Activated CD8-positive, alpha-beta memory T cell treated with anti-CD3 and anti-CD28 coated beads, Interleukin-2, amount 50 U/mL, for 1 hour (primary cell): ENCODE measurements around the gene CAP2.
"Not testable (repeated sequence)": the region's sequence is repeated elsewhere in the genome, so short reads cannot be mapped to it uniquely, and the experiment has no call there.

Source experiments
- DNase-seq: peaks from one replicate; pipeline ENCODE4 v3.0.0-alpha.2; 2020; ENCODE audit errors: extremely low read depth

Gene CAP2

DNA sequence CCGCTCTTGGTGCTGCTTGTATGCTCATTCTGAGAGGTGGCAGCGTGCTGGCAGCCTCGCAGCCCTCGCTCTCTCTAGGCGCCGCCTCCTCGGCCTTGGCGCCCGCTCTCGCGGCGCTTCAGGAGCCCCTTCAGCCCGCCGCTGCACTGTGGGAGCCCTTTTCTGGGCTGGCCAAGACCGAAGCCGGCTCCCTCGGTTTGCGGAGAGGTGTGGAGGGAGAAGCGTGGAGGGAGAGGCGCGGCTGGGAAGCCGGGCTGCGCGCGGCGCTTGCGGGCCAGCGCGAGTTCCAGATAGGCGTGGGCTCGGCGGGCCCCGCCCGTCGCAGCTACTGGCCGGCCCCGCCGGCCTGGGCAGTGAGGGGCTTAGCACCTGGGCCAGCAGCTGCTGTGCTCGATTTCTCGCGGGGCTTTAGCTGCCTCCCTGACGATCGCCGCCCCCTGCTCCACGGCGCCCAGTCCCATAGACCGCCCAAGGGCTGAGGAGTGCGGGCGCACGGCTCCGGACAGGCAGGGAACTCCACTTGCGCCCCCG, 187.2 kb downstream of the CAP2 start:
- no peak for DNase-seq

DNA sequence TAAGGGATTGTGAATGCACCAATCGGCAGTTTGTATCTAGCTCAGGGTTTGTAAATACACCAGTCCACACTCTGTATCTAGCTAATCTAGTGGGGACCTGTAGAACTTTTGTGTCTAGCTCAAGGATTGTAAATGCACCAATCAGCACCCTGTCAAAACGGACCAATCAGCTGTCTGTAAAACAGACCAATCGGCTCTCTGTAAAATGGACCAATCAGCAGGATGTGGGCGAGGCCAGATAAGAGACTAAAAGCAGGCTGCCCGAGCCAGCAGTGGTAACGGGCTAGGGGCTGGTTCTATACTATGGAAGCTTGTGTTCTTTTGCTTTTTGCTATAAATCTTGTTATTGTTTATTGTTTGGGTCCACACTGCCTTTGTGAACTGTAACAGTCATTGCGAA, 187.9 kb downstream of the CAP2 start:
- not testable (repeated sequence) for DNase-seq

DNA sequence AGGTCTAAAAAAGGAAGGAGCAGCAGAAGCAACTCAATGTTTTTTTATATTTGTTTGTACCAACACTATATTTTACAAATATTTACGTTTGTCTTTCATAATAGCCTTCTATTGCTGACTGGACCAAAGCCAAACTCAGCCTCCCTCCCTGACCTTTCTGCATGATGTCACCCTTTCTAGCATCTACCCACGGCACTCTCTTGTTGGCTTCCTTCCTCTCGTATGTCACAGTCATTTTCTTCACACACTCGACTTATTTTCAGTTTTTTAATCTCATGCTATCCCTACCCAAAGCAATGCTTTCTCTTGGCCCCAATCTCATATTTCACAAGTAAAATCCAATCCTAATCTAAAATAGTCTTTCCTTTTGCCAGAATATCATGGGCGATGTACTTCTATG, 190.4 kb downstream of the CAP2 start:
- no peak for DNase-seq

GRCh38 chr6:17584241-17584803, 190.9 kb downstream of the CAP2 start:
- no peak for DNase-seq

DNA sequence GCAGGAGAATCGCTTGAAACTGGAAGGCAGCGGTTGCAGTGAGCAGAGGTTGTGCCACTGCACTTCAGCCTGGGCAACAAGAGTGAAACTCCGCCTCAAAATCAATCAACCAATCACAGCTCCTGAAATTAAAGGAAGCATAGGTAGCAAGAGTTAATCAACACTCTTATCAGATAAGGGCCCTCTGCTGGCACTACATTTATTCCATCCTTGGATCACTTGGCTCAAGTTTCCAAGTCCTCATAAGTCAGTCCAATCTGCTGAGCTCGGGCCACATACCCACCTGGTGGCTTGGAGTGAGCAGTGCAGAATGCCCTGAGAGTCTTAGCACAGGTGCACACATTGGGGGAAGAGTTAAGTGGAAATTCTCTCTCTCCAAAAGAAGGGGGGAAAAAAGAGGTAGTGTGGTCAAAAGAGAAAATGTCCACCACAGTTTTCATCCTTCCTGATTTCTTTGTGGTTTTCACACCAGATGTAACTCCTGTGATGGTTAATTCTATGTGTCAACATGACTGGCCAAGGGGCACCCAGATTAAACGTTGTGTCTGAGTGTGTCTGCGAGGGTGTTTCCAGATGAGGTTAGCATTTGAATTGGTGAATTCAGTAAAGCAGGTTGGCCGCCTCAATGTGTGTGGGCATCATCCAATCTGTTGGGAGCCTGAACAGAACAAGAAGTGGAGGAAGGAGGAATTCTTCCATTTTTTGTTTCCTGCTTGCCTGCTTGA, 192.5 kb downstream of the CAP2 start:
- DNase-seq: no peak

- not testable (repeated sequence) for DNase-seq
These were observed 193.2 kb downstream of the CAP2 start for GRCh38 chr6:17586623-17587022.

DNA sequence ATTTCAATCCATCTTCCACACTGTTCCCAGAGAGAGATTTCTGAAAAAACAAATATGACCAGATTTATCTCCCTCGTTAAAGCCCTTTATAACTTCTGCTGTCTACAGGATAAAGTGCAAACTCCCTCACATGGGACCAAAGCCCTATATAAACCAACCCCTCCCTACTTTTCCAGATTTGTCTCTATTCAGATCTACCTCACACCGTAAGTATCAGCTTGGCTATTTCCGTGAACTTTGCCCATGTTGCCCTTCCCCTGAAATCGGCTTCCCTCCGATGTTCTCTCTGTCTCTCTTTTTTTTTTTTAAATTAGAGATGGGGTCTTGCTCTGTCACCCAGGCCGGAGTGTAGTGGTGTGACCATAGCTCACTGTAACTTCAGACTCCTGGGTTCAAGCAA, 194.6 kb downstream of the CAP2 start:
- no peak for DNase-seq

DNA sequence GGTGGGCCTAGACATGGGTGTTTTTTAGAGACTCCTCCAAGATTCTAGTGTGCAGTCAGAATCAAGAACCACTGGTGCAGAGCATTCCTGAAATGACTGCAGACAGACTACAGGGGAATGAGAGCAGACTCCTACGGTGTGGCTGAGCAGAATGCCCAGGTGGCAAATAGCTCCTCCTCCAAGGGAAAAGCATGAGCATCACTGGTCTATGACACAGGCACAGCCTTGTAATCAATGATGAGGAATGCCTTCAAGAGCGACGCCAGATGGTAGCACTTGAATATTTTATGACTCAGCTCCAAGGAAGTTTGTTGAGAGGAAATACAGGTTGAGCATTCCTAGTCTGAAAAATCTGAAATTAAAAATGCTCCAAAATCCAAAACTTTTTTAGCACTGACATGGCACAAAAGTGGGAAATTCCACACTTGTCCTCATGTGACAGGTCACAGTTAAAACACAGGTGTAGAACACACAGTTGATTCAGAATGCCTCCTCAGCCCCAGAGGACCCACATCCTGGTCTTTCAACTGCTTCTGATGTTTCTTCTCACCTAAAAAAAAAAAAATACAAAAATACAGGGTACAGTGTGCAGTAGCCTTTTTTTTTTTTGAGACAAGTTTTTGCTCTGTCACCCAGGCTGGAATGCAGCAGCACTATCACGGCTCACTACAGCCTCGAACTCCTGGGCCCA, 196.2 kb downstream of the CAP2 start:
- DNase-seq: no peak

DNA sequence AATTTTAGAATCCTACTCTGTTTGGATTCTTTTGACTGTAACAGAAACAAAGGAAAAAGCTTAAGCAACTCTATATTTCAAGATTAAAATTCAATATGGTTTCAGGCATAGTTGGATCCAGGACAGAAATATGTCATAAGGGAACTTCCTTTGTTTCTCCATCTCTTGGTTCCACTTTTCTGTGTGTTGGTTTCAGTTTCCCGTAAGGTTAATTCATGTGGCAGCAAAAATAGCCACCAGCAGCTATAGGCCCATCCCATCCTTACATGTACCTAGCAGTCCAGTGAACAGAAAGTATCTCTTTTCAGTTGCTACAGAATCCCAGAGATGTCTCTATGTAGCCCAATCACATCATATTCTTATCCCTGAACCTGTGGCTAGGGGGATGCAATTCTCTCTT, 197.9 kb downstream of the CAP2 start:
- DNase-seq: no peak

DNA sequence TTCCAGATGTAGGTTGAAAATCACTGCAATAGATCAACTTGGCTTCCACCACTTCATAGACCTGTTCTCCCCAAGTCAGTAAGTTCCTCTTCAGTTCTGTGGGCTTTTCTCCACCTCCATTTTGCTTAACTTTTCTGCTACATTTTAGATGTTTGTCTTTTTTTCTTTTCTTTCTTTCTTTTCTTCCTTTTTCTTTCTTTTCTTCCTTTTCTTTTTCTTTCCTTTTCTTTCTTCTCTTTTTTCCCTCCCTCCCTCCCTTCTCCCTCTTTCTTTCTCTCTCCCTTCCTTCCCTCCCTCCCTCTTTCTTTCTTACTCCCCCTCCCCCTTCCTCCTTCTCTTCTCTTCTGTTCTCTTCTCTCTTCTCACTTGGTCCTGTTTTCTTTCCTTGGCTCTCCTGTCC, 199.9 kb downstream of the CAP2 start:
- DNase-seq: no peak

- no peak for DNase-seq
These were observed 202.7 kb downstream of the CAP2 start for GRCh38 chr6:17596085-17596484.

- DNase-seq: peak; percentile 81
These were observed 206.6 kb downstream of the CAP2 start, which contains the start of gene FAM8A1 for GRCh38 chr6:17599877-17600526. FAM8A1 (plus strand) TSS chr6:17600302; CDS start chr6:17600410, 108 bp downstream.

DNA sequence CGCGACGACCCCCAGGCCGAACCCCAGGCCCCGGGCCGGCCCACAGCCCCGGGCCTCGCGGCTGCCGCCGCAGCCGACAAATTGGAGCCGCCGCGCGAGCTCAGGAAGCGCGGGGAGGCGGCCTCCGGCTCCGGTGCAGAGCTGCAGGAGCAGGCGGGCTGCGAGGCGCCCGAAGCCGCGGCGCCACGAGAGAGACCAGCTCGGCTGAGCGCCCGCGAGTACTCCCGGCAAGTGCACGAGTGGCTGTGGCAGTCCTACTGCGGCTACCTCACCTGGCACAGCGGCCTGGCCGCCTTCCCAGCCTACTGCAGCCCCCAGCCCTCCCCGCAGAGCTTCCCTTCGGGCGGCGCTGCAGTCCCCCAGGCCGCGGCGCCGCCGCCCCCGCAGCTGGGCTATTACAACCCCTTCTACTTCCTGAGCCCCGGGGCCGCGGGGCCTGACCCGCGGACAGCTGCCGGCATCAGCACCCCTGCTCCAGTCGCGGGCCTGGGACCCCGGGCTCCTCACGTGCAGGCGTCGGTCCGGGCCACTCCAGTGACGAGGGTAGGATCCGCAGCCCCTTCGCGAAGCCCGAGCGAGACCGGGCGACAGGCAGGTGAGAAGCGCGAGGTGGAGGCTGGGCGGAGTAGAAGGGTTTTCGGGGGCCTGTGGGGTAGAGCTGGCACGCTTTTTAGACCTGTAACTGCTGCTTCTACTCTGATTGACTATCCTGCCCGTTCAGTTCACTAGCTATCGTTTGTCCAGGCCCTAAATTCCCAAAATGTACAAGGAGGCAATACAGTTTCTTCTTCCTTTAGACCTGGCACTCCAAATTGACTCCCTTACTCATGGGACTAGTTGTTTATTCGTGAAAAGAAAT, 207.4 kb downstream of the CAP2 start:
- peak; percentile 10 for DNase-seq

- DNase-seq: no peak
These were observed 207.9 kb downstream of the CAP2 start for GRCh38 chr6:17601386-17601703.

- DNase-seq: no peak
These were observed 209.5 kb downstream of the CAP2 start for GRCh38 chr6:17602888-17603287.

DNA sequence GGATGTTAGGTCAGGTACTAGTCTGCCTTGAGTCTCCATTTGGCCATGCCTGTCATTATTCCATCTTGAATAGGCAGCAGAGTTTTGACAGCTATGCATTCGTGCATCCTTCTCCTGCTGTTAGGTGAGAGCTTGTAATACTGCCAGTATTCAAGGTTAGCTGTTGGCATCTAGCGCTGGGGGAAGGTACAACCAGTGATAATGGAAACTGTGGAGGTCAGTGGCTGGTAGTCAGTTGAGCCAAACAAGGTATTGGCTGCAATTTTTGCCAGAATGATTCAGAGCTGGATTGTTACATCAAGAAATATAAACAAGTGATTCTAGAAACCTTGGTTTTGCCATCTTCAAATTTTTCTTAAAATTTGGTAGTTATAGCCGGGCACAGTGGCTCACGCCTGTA, 213.2 kb downstream of the CAP2 start:
- DNase-seq: no peak
